GM19463 (cell line): ENCODE results near the gene KTN1.

Source experiments
- ATAC-seq: cut with Tn5 transposase; IDR thresholded peaks from one replicate; pipeline ENCODE4 v1.9.1; 2021; ENCODE audit warnings: mild to moderate bottlenecking, moderate library complexity; ENCODE audit not compliant: unreplicated experiment

KTN1 gene

GRCh38 chr14:55579724-55580469, at the start of gene KTN1:
KTN1 (plus strand) TSS chr14:55580207; CDS start chr14:55612049, 31,842 bp downstream.
- ATAC-seq, result peak; percentile 83

GRCh38 chr14:55530464-55530863, 49.5 kb upstream of the KTN1 start:
- no peak for ATAC-seq

- ATAC-seq, result no peak
These were observed 47.2 kb upstream of the KTN1 start for GRCh38 chr14:55532645-55533344.

- ATAC-seq, result no peak
These were observed 46.0 kb upstream of the KTN1 start for GRCh38 chr14:55533960-55534359.

GRCh38 chr14:55535516-55536203, 44.3 kb upstream of the KTN1 start:
- no peak for ATAC-seq

GRCh38 chr14:55536204-55536708, 43.8 kb upstream of the KTN1 start:
- ATAC-seq, result no peak

- ATAC-seq, result peak; percentile 62
These were observed 42.2 kb upstream of the KTN1 start for GRCh38 chr14:55537782-55538181.

- no peak for ATAC-seq
These were observed 40.0 kb upstream of the KTN1 start for GRCh38 chr14:55539975-55540374.

GRCh38 chr14:55540847-55541773, 38.9 kb upstream of the KTN1 start:
- no peak for ATAC-seq

- no peak for ATAC-seq
These were observed 34.2 kb upstream of the KTN1 start for GRCh38 chr14:55545779-55546178.

GRCh38 chr14:55546212-55546874, 33.7 kb upstream of the KTN1 start:
- ATAC-seq, result peak; percentile 57

GRCh38 chr14:55547650-55548315, 32.2 kb upstream of the KTN1 start:
- ATAC-seq, result peak; percentile 35

- ATAC-seq, result no peak
These were observed 26.2 kb upstream of the KTN1 start for GRCh38 chr14:55553791-55554190.

GRCh38 chr14:55556929-55557623, 22.9 kb upstream of the KTN1 start:
- no peak for ATAC-seq

GRCh38 chr14:55562135-55562534, 17.9 kb upstream of the KTN1 start:
- ATAC-seq, result no peak

- ATAC-seq, result no peak
These were observed 11.4 kb upstream of the KTN1 start for GRCh38 chr14:55568618-55569017.

- peak; percentile 82 for ATAC-seq
These were observed 8.7 kb upstream of the KTN1 start for GRCh38 chr14:55571125-55571889.

GRCh38 chr14:55572578-55572977, 7.4 kb upstream of the KTN1 start:
- no peak for ATAC-seq
